Epidermal melanocyte (primary cell): ENCODE measurements around the gene CNFN.

Source experiments
- DNase-seq: peaks from one replicate; pipeline ENCODE4 v3.0.0; 2011; ENCODE audit warnings: low spot score; ENCODE audit not compliant: insufficient read length

CNFN gene

GRCh38 chr19:42389899-42390298 lies at the start of gene CNFN:
Gene CNFN, minus strand, starts transcription at chr19:42390297. Its CDS starts 1,260 bp downstream, at chr19:42389037.
- no peak for DNase-seq

- DNase-seq: no peak
Measured at GRCh38 chr19:42436006-42436405, 45.9 kb upstream of the CNFN start.

GRCh38 chr19:42435316-42435715 lies 45.2 kb upstream of the CNFN start:
- no peak for DNase-seq

GRCh38 chr19:42433503-42434260 lies 43.6 kb upstream of the CNFN start:
- DNase-seq: no peak

- DNase-seq: no peak
Measured at GRCh38 chr19:42431486-42431885, 41.4 kb upstream of the CNFN start.

- no peak for DNase-seq
Measured at GRCh38 chr19:42428676-42429075, 38.6 kb upstream of the CNFN start.

- DNase-seq: no peak
Measured at GRCh38 chr19:42427313-42427712, 37.2 kb upstream of the CNFN start, which contains the start of gene LIPE. Gene LIPE, minus strand, starts transcription at chr19:42427388. Its CDS starts 239 bp downstream, at chr19:42427149.

GRCh38 chr19:42426643-42427042 lies 36.5 kb upstream of the CNFN start:
- DNase-seq: no peak

- DNase-seq: no peak
Measured at GRCh38 chr19:42424712-42425131, 34.6 kb upstream of the CNFN start.

GRCh38 chr19:42424345-42424707 lies 34.2 kb upstream of the CNFN start:
- DNase-seq: no peak

- peak; percentile 93 for DNase-seq
Measured at GRCh38 chr19:42423462-42424344, 33.6 kb upstream of the CNFN start.

- no peak for DNase-seq
Measured at GRCh38 chr19:42422901-42423461, 32.9 kb upstream of the CNFN start.

GRCh38 chr19:42422092-42422900 lies 32.2 kb upstream of the CNFN start:
- DNase-seq: no peak

GRCh38 chr19:42421591-42422031 lies 31.5 kb upstream of the CNFN start:
- DNase-seq: peak; percentile 65

- DNase-seq: no peak
Measured at GRCh38 chr19:42421101-42421500, 31.0 kb upstream of the CNFN start.

GRCh38 chr19:42420055-42420544 lies 30.0 kb upstream of the CNFN start:
- DNase-seq: no peak

- DNase-seq: no peak
Measured at GRCh38 chr19:42419309-42419708, 29.2 kb upstream of the CNFN start.

GRCh38 chr19:42412661-42413076 lies 22.6 kb upstream of the CNFN start:
- DNase-seq: no peak

- DNase-seq: peak; percentile 59
Measured at GRCh38 chr19:42412227-42412626, 22.1 kb upstream of the CNFN start.

- no peak for DNase-seq
Measured at GRCh38 chr19:42411581-42412178, 21.6 kb upstream of the CNFN start.

- DNase-seq: no peak
Measured at GRCh38 chr19:42410371-42410770, 20.3 kb upstream of the CNFN start.
